Thoracic aorta (tissue), 2 donors: ENCODE data around the gene PSTPIP2. TPM values are rescaled to one million over a fixed set of nuclear protein-coding genes. Genes with fewer than 3 reads are reported as not detected.

Source experiments
- ATAC-seq: fragments of 150-250 bp; one replicate; pipeline ENCODE4 v1.8.0; 2017; ENCODE audit warnings: low read depth; ENCODE audit not compliant: insufficient number of reproducible peaks, low FRiP score
- DNase-seq: peaks from one replicate; pipeline ENCODE4 v3.0.0-alpha.2; 2020; ENCODE audit warnings: low spot score
- H3K27ac ChIP-seq, 2 donors: fragments of 200-600 bp; sonication (generic); 1 replicate in 1 of 2; 2 replicates in 1 of 2; pipeline ENCODE4 v1.5.1; 2016; ENCODE audit warnings: mild to moderate bottlenecking in 2 of 2, moderate library complexity in 2 of 2
- H3K27me3 ChIP-seq: fragments of 200-600 bp; sonication (generic); replicated peaks from 2 replicates; pipeline ENCODE4 v1.6.0; 2016; ENCODE audit warnings: mild to moderate bottlenecking; ENCODE audit not compliant: insufficient read depth
- H3K36me3 ChIP-seq: fragments of 200-600 bp; sonication (generic); one replicate; pipeline ENCODE4 v1.5.1; 2016
- H3K4me1 ChIP-seq, 2 donors: fragments of 200-600 bp; sonication (generic); 1 replicate in 1 of 2; 2 replicates in 1 of 2; pipeline versions ENCODE4 v1.5.1 to v1.6.0; 2016; ENCODE audit warnings: low read depth in 2 of 2, mild to moderate bottlenecking in 1 of 2; ENCODE audit not compliant: control insufficient read depth in 1 of 2
- H3K4me3 ChIP-seq: fragments of 200-600 bp; sonication (generic); 2 replicates; pipeline ENCODE4 v1.5.1; 2016; ENCODE audit warnings: mild to moderate bottlenecking
- H3K9me3 ChIP-seq: fragments of 200-600 bp; sonication (generic); 2 replicates; pipeline ENCODE4 v1.5.1; 2016
- CTCF ChIP-seq: fragments of 200-600 bp; sonication (generic); IDR thresholded peaks from one replicate; pipeline ENCODE4 v1.5.1; 2019; ENCODE audit warnings: antibody characterized with exemption
- total RNA-seq, 2 donors: library from RNA; depleted of rRNA; stranded (reverse); fragments of >200 nt; gene quantifications; one replicate each; pipeline versions ENCODE4 v1.1.0 to v1.2.3, GENCODE V29; 2016

Gene PSTPIP2
- total RNA-seq, 2 donors from 2014 or later = 11.9 to 21.5 TPM

GRCh38 chr18:45984546-45985235 lies 87.4 kb downstream of the PSTPIP2 start:
- ATAC-seq = no peak
- TF ChIP-seq CTCF = no peak

GRCh38 chr18:45981821-45982220 lies 90.2 kb downstream of the PSTPIP2 start:
- H3K27ac ChIP-seq = no peak overlapping the region
- DNase-seq = no peak
- no peak overlapping the region for H3K4me3 ChIP-seq
- no peak for TF ChIP-seq CTCF
- no peaks in the 10 kb centered on the region for H3K27me3 ChIP-seq
- ATAC-seq = no peak
- H3K36me3 ChIP-seq = no peaks in the 10 kb centered on the region
- no peaks in the 10 kb centered on the region for H3K4me1 ChIP-seq
- H3K9me3 ChIP-seq = no peaks in the 10 kb centered on the region

More at GRCh38 chr18:45984546-45985235, 87.4 kb downstream of the PSTPIP2 start:
- H3K27ac ChIP-seq = no peak overlapping the region
- no peaks in the 10 kb centered on the region for H3K9me3 ChIP-seq
- H3K4me3 ChIP-seq = no peak overlapping the region
- no peaks in the 10 kb centered on the region for H3K4me1 ChIP-seq
- peaks cover 1% of the 10 kb centered on the region for H3K36me3 ChIP-seq
- H3K27me3 ChIP-seq = no peaks in the 10 kb centered on the region
- no peak for DNase-seq

GRCh38 chr18:45980229-45980628 lies 91.8 kb downstream of the PSTPIP2 start:
- Histone ChIP-seq H3K9me3 (no peaks in the 10 kb centered on the region), H3K36me3 (no peaks in the 10 kb centered on the region), H3K4me3 (no peak overlapping the region), H3K4me1 (no peaks in the 10 kb centered on the region), H3K27ac (no peak overlapping the region), H3K27me3 (no peaks in the 10 kb centered on the region)
- no peak for DNase-seq
- TF ChIP-seq CTCF = no peak
- no peak for ATAC-seq

GRCh38 chr18:45978084-45978483 lies 94.0 kb downstream of the PSTPIP2 start:
- no peak for TF ChIP-seq CTCF
- Histone ChIP-seq H3K36me3 (no peaks in the 10 kb centered on the region), H3K27me3 (no peaks in the 10 kb centered on the region), H3K4me1 (peaks cover 0 to 7% of the 10 kb centered on the region in 2 donors), H3K9me3 (no peaks in the 10 kb centered on the region), H3K4me3 (no peak overlapping the region), H3K27ac (no peak overlapping the region)
- ATAC-seq (no peak), DNase-seq (no peak)

- no peak overlapping the region for H3K4me3 ChIP-seq
- H3K27me3 ChIP-seq = no peaks in the 10 kb centered on the region
- H3K27ac ChIP-seq = no peak overlapping the region
- DNase-seq (no peak), ATAC-seq (no peak)
- no peaks in the 10 kb centered on the region for H3K9me3 ChIP-seq
- no peak for TF ChIP-seq CTCF
- H3K36me3 ChIP-seq = no peaks in the 10 kb centered on the region
- H3K4me1 ChIP-seq = peaks cover 0 to 7% of the 10 kb centered on the region in 2 donors
Measured at GRCh38 chr18:45976974-45977373, 95.1 kb downstream of the PSTPIP2 start.
